Gastroesophageal sphincter (tissue), 4 donors: ENCODE results near the gene ZNF211. TPM values are rescaled to one million over a fixed set of nuclear protein-coding genes. Genes with fewer than 3 reads are reported as not detected.

Source experiments
- ATAC-seq: fragments of 150-250 bp; one replicate; pipeline ENCODE4 v1.9.1; 2016; ENCODE audit warnings: mild to moderate bottlenecking, moderate library complexity
- H3K27ac ChIP-seq, 4 donors: fragments of 200-600 bp; sonication (generic) in 3 of 4; 1 replicate in 3 of 4; 2 replicates in 1 of 4; pipeline ENCODE4 v1.5.1; 2016 to 2019
- H3K27me3 ChIP-seq: fragments of 200-600 bp; sonication (generic); one replicate; pipeline ENCODE4 v1.5.1; 2019
- H3K36me3 ChIP-seq, 2 donors: fragments of 200-600 bp; sonication (generic); one replicate each; pipeline ENCODE4 v1.5.1; 2019; ENCODE audit warnings: control low read depth in 1 of 2
- H3K4me1 ChIP-seq, 3 donors: fragments of 200-600 bp; sonication (generic); 1 replicate in 2 of 3; 2 replicates in 1 of 3; pipeline ENCODE4 v1.5.1; 2016 to 2019; ENCODE audit warnings: control low read depth in 2 of 3
- H3K4me3 ChIP-seq, 2 donors: fragments of 200-600 bp; sonication (generic); one replicate each; pipeline ENCODE4 v1.5.1; 2019; ENCODE audit warnings: mild to moderate bottlenecking in 1 of 2, moderate library complexity in 1 of 2
- H3K9me3 ChIP-seq, 3 donors: fragments of 200-600 bp; sonication (generic); one replicate each; pipeline ENCODE4 v1.5.1; 2017 to 2019; ENCODE audit warnings: control low read depth in 2 of 3
- CTCF ChIP-seq, 4 experiments: fragments of 200-600 bp in 2 of 4; fragments of 450-650 bp in 2 of 4; sonication (generic) in 1 of 4; IDR thresholded peaks; one replicate each; pipeline ENCODE4 v1.5.1; 2017 to 2019; ENCODE audit warnings: antibody characterized with exemption in 4 of 4, mild to moderate bottlenecking in 2 of 4, moderate library complexity in 2 of 4
- EP300 ChIP-seq: sonication (generic); formaldehyde crosslinking; IDR thresholded peaks from one replicate; pipeline ENCODE4 v1.6.1; 2017; ENCODE audit warnings: antibody characterized with exemption, mild to moderate bottlenecking
- POLR2A ChIP-seq, 2 donors: fragments of 450-650 bp; IDR thresholded peaks; one replicate each; pipeline ENCODE4 v1.6.1; 2017; ENCODE audit warnings: antibody characterized with exemption in 2 of 2, mild to moderate bottlenecking in 2 of 2, moderate library complexity in 1 of 2
- POLR2AphosphoS5 ChIP-seq: sonication (generic); formaldehyde crosslinking; IDR thresholded peaks from one replicate; pipeline ENCODE4 v1.6.1; 2017; ENCODE audit warnings: antibody characterized with exemption
- WGBS, 2 donors: methylation state at CpG; one replicate each; pipeline ENCODE4 v1.1.5; 2018; ENCODE audit warnings: low coverage in 1 of 2; 5-methylcytosine and 5-hydroxymethylcytosine counted together
- total RNA-seq, 4 donors: library from RNA; depleted of rRNA; stranded (reverse); fragments of >200 nt; gene quantifications; one replicate each; pipeline ENCODE4 v1.1.0, GENCODE V29; 2016

Gene ZNF211
- total RNA-seq, 4 donors from 2014 or later, result 8.3 to 16.8 (median 15.3) TPM

GRCh38 chr19:57668635-57669034 is 35.7 kb downstream of the ZNF211 start, which contains the start of gene ZSCAN4:
Gene ZSCAN4 (plus strand): TSS chr19:57668935. CDS start chr19:57676146, 7,211 bp downstream.
- Histone ChIP-seq H3K9me3 (no peaks in the 10 kb centered on the region), H3K27me3 (peaks cover 15% of the 10 kb centered on the region), H3K27ac (no peak within 1 kb of the TSS), H3K4me3 (no peak within 1 kb of the TSS), H3K36me3 (no peaks in the 10 kb centered on the region), H3K4me1 (peaks cover 0 to 19% (median 0%) of the 10 kb centered on the region in 3 donors)
- no peak for ATAC-seq
- TF ChIP-seq POLR2AphosphoS5 (no peak), EP300 (no peak), CTCF (IDR thresholded peaks at IDR 0.05) (no peak), POLR2A (IDR thresholded peaks at IDR 0.05) (no peak)
- WGBS, 2 donors, result 74 to 86% methylated on average over 2 of the region's 2 CpGs

- no peak overlapping the region for H3K4me3 ChIP-seq
- H3K36me3 ChIP-seq, result no peaks in the 10 kb centered on the region
- no peaks in the 10 kb centered on the region for H3K4me1 ChIP-seq
- ATAC-seq, result no peak
- H3K9me3 ChIP-seq, result no peaks in the 10 kb centered on the region
- H3K27ac ChIP-seq, result no peak overlapping the region
- TF ChIP-seq POLR2A (IDR thresholded peaks at IDR 0.05) (no peak), CTCF (IDR thresholded peaks at IDR 0.05) (no peak), EP300 (no peak), POLR2AphosphoS5 (no peak)
- 48 to 50% methylated on average over 3 to 6 of the region's 7 CpGs for WGBS, 2 donors
- H3K27me3 ChIP-seq, result peaks cover 15% of the 10 kb centered on the region
Observed at GRCh38 chr19:57671124-57671895, 38.3 kb downstream of the ZNF211 start.

GRCh38 chr19:57672466-57672865 is 39.5 kb downstream of the ZNF211 start:
- H3K4me1 ChIP-seq, result no peaks in the 10 kb centered on the region
- H3K9me3 ChIP-seq, result no peaks in the 10 kb centered on the region
- 69 to 73% methylated on average over 4 of the region's 4 CpGs for WGBS, 2 donors
- peaks cover 15% of the 10 kb centered on the region for H3K27me3 ChIP-seq
- no peak for ATAC-seq
- no peak overlapping the region for H3K4me3 ChIP-seq
- no peaks in the 10 kb centered on the region for H3K36me3 ChIP-seq
- no peak overlapping the region for H3K27ac ChIP-seq
- no peak for TF ChIP-seq CTCF (IDR thresholded peaks at IDR 0.05)
- no peak for TF ChIP-seq POLR2AphosphoS5
- no peak for TF ChIP-seq POLR2A (IDR thresholded peaks at IDR 0.05)
- no peak for TF ChIP-seq EP300

GRCh38 chr19:57675881-57676280 is 42.9 kb downstream of the ZNF211 start:
- ATAC-seq, result no peak

More at GRCh38 chr19:57675881-57676280, 42.9 kb downstream of the ZNF211 start:
- H3K27ac ChIP-seq, result no peak overlapping the region
- H3K9me3 ChIP-seq, result no peaks in the 10 kb centered on the region
- peaks cover 3% of the 10 kb centered on the region for H3K27me3 ChIP-seq
- H3K4me1 ChIP-seq, result no peaks in the 10 kb centered on the region
- 50 to 51% methylated on average over 2 of the region's 2 CpGs for WGBS, 2 donors
- TF ChIP-seq EP300, result no peak
- no peak for TF ChIP-seq POLR2AphosphoS5
- no peak for TF ChIP-seq CTCF (IDR thresholded peaks at IDR 0.05)
- no peaks in the 10 kb centered on the region for H3K36me3 ChIP-seq
- H3K4me3 ChIP-seq, result no peak overlapping the region
